ENCODE results near the gene IGF2.

Gene IGF2

DNA sequence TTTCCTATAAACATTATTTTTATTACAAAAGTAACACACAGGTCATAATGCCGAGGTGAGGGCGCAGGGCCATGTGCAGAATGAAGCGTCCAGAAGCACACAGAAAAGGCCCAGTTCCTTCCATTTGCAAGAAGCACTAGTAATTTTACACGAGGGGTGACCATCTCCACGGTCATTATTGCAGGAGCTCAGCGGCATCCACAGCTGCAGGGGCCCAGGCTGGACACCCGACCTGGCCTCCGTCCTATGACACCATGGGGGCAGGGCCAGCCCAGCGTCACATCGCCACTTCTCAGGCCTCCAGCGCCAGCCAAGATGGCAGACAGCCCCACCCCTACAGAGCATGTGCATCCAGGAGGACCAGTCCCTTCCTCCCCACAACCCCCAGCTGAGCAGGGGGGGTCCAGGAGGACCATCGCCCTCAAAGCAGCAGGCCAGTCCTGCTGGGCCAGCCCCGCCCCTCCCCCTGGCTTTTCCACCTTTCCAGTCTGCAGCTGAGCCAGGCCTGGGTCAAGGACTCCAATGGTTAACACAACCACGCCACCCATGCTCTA is 3.5 kb downstream of the IGF2 start:
- TF ChIP-seq, protein P1, sequence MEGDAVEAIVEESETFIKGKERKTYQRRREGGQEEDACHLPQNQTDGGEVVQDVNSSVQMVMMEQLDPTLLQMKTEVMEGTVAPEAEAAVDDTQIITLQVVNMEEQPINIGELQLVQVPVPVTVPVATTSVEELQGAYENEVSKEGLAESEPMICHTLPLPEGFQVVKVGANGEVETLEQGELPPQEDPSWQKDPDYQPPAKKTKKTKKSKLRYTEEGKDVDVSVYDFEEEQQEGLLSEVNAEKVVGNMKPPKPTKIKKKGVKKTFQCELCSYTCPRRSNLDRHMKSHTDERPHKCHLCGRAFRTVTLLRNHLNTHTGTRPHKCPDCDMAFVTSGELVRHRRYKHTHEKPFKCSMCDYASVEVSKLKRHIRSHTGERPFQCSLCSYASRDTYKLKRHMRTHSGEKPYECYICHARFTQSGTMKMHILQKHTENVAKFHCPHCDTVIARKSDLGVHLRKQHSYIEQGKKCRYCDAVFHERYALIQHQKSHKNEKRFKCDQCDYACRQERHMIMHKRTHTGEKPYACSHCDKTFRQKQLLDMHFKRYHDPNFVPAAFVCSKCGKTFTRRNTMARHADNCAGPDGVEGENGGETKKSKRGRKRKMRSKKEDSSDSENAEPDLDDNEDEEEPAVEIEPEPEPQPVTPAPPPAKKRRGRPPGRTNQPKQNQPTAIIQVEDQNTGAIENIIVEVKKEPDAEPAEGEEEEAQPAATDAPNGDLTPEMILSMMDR (IDR thresholded peaks at IDR 0.05; ENCODE audit: extremely low read depth, missing control alignments) = no peak
- no peak for DNase-seq (ENCODE audit: low spot score)

DNA sequence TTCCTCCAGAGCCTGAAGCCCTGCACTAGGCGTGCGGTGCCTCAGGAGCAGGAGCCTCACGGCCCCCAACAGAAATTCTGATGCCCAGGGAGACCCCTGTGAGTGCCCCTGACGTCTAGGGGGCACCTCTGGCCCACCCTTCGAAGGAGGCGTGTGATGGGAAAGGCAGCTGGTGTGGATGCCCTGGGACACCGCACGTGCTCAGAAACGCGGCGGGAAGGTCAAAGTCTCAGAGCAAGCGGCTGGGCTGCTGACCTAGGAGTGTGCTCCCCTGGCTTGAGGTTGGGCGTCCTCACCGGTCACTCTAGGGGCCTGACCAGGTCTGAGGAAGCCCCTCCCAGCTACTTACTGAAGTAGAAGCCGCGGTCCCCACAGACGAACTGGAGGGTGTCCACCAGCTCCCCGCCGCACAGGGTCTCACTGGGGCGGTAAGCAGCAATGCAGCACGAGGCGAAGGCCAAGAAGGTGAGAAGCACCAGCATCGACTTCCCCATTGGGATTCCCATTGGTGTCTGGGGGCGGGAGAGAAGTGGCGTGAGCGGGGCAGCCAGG is 4.1 kb downstream of the IGF2 start:
- TF ChIP-seq, protein P1 (IDR thresholded peaks at IDR 0.05; ENCODE audit: extremely low read depth, missing control alignments) = no peak

DNA sequence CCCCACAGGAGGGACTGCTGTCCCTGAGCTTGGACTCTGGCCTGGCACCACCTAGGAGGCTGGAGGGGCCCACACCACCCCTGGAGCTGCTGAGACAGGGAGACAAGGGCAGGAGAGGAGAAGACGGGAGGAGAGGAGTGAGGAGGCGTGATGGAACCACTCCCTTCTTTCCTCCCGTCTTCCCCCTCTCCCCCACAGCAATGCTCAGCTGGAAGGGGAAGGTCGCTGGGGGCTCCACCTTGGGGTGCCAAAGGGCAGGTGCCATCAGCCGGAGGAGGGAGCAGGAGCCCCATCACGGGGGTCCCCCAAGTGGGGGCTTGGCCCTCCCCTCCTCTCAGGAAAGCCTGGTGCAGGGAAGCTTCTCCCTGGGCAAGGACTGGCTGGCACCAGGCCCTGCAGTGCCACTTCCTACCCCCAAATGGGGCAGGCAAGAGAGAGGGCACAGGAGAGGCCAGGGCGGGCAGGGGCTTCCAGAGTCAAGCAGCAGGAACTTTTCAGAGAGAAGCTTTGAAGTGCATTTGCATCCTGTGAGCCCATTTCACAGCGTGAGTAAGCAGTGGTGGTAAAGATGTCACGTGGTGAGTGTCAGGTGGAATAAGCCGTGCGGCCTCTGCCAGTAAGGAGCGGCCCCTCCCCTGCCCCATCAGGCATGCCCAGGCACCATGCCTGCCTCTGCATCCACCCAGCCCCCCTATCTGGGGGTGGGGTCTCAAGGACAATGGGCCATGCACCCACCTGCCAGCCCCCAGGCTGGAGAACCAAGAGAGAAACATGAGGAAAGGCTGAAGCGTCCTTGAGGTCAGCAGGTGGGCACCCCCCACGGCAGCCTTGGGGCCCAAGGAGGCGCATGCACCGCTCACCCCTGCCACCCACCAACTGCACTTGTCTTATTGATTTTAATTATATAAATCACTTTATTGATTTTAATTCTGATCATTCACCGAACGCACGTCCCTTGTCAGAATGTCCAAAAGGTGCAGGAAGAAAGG is 4.9 kb downstream of the IGF2 start:
- TF ChIP-seq, protein P1 (IDR thresholded peaks at IDR 0.05; ENCODE audit: extremely low read depth, missing control alignments) = no peak
- no peak for DNase-seq (ENCODE audit: low spot score)

More for the DNA sequence above, 4.1 kb downstream of the IGF2 start:
- DNase-seq (ENCODE audit: low spot score) = no peak

DNA sequence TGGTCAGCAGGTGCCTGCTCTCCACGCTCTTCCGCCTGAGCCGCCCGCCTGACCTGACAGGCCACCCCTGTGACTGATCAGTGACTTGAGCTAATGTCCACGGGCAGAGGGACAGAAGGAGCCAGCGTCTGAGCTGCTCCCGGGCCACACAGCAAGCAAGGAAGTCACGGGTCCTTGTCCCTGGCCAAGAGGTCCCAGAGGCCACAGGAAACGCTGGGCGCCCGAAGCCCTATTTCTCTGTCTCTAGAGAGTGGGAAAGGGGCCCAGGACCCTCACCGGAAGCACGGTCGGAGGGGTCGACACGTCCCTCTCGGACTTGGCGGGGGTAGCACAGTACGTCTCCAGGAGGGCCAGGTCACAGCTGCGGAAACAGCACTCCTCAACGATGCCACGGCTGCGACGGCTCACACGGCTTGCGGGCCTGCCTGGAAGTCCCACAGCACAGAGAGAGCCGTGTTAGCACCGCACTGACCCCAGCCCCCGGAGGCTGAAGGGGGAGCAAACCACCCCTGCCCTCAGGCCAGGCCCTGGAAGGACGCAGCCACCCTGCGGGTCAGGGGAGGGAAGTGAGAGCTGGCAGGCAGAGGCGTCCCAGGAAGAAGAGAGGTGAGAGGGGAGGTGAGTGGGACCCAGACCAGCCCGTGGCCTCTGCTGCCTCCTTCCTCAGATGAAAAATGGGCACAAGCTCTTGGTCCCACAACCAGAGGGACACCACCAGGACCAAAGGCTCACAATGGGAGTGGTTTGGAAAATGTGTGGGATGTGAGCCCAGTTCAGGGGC is 5.8 kb downstream of the IGF2 start:
- TF ChIP-seq, protein P1 (IDR thresholded peaks at IDR 0.05; ENCODE audit: extremely low read depth, missing control alignments) = no peak
- no peak for DNase-seq (ENCODE audit: low spot score)

DNA sequence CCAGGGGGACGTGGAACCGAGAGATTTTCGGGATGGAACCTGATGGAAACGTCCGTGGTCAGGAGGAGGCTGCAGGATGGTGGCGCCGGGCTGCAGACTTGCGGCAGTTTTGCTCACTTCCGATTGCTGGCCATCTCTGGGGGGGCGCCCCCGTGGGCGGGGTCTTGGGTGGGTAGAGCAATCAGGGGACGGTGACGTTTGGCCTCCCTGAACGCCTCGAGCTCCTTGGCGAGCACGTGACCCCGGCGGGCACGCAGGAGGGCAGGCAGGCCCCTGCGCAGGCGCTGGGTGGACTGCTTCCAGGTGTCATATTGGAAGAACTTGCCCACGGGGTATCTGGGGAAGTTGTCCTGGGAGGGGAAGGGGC is 6.3 kb downstream of the IGF2 start:
- TF ChIP-seq, protein P1 (IDR thresholded peaks at IDR 0.05; ENCODE audit: extremely low read depth, missing control alignments) = no peak
- DNase-seq (ENCODE audit: low spot score) = no peak

DNA sequence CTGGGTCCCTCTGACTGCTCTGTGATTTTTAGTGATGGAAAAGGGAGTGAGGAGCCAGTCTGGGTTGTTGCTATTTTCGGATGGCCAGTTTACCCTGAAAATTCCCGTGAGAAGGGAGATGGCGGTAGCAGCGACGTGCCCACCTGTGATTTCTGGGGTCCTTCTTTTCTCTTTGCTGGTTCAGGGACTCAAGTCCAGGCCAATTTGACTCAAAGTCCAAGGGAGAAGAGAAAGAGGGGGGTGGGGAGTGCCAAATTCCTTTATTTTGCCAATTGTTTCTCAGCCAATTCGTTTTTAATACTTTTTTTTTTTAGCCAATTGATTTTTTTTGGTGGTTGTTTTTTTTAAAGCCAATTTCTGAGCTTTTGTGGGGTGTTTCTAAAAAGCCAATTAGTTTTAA is 6.9 kb downstream of the IGF2 start:
- TF ChIP-seq, protein P1 (IDR thresholded peaks at IDR 0.05; ENCODE audit: extremely low read depth, missing control alignments) = no peak
- no peak for DNase-seq (ENCODE audit: low spot score)
